ENCODE measurements around the gene MINDY2. TPM values are rescaled to one million over a fixed set of nuclear protein-coding genes. Genes with fewer than 3 reads are reported as not detected.

MINDY2 gene
- total and polyA plus RNA-seq, 9 of the 15 experiments (the other 6 are each of a cell fraction or from before 2014, with no cell fraction given) = 2.4 to 15.3 (median 7.2) TPM

GRCh38 chr15:58749532-58750337 is 21.4 kb upstream of the MINDY2 start, which contains the start of gene ADAM10 (continued):
- TF ChIP-seq PBX2 (CRISPR knock-in tag; IDR thresholded peaks at IDR 0.05; ENCODE audit: low read depth) (no peak), PBX2 (tag; conservative IDR thresholded peaks at IDR 0.05; ENCODE audit: low read depth) (no peak), HINFP (tag; conservative IDR thresholded peaks at IDR 0.05; ENCODE audit: low read depth) (no peak), ZNF12 (CRISPR knock-in tag; IDR thresholded peaks at IDR 0.05) (no peak), NFE2L1 (tag; IDR thresholded peaks at IDR 0.05; ENCODE audit: borderline replicate concordance, low read depth) (no peak), TCF3 (CRISPR knock-in tag; IDR thresholded peaks at IDR 0.05) (no peak), ZNF445 (CRISPR knock-in tag; IDR thresholded peaks at IDR 0.05; ENCODE audit: low read depth) (no peak), ELF2 (CRISPR knock-in tag; IDR thresholded peaks at IDR 0.05) (peak; percentile 59; the same call in 1 of the 2 replicates), MCM5 (IDR thresholded peaks at IDR 0.05; ENCODE audit: low read depth) (no peak), ZNF184 (CRISPR knock-in tag; IDR thresholded peaks at IDR 0.05) (no peak), SMARCE1 (IDR thresholded peaks at IDR 0.05) (no peak; the same call in 1 of the 2 replicates), ZNF764 (CRISPR knock-in tag; IDR thresholded peaks at IDR 0.05; ENCODE audit: low read depth) (no peak), TAF7 (tag; IDR thresholded peaks at IDR 0.05) (no peak; the same call in 1 of the 2 replicates), TBP (optimal IDR thresholded peaks at IDR 0.05; ENCODE audit: low read depth, low read length) (peak; percentile 79), RBM14 (IDR thresholded peaks at IDR 0.05; ENCODE audit: borderline replicate concordance, insufficient read depth, low read depth, low read length) (no peak), LCOR (CRISPR knock-in tag; IDR thresholded peaks at IDR 0.05) (peak; percentile 70; the same call in 1 of the 2 replicates), ZFP30 (CRISPR knock-in tag; IDR thresholded peaks at IDR 0.05; ENCODE audit: borderline replicate concordance) (no peak)
- TF ChIP-seq, protein P1, sequence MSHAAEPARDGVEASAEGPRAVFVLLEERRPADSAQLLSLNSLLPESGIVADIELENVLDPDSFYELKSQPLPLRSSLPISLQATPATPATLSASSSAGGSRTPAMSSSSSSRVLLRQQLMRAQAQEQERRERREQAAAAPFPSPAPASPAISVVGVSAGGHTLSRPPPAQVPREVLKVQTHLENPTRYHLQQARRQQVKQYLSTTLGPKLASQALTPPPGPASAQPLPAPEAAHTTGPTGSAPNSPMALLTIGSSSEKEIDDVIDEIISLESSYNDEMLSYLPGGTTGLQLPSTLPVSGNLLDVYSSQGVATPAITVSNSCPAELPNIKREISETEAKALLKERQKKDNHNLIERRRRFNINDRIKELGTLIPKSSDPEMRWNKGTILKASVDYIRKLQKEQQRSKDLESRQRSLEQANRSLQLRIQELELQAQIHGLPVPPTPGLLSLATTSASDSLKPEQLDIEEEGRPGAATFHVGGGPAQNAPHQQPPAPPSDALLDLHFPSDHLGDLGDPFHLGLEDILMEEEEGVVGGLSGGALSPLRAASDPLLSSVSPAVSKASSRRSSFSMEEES (CRISPR knock-in tag; IDR thresholded peaks at IDR 0.05) = peak; percentile 97
- TF ChIP-seq, protein P2, sequence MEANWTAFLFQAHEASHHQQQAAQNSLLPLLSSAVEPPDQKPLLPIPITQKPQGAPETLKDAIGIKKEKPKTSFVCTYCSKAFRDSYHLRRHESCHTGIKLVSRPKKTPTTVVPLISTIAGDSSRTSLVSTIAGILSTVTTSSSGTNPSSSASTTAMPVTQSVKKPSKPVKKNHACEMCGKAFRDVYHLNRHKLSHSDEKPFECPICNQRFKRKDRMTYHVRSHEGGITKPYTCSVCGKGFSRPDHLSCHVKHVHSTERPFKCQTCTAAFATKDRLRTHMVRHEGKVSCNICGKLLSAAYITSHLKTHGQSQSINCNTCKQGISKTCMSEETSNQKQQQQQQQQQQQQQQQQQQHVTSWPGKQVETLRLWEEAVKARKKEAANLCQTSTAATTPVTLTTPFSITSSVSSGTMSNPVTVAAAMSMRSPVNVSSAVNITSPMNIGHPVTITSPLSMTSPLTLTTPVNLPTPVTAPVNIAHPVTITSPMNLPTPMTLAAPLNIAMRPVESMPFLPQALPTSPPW (CRISPR knock-in tag; IDR thresholded peaks at IDR 0.05) = peak; percentile 97

Data from K562 (cell line).